Measurements from ENCODE around the gene TAF3. TPM values are rescaled to one million over a fixed set of nuclear protein-coding genes. Genes with fewer than 3 reads are reported as not detected.

Gene TAF3
- total RNA-seq, 1 experiment from 2014 or later, result 14.5 TPM

DNA sequence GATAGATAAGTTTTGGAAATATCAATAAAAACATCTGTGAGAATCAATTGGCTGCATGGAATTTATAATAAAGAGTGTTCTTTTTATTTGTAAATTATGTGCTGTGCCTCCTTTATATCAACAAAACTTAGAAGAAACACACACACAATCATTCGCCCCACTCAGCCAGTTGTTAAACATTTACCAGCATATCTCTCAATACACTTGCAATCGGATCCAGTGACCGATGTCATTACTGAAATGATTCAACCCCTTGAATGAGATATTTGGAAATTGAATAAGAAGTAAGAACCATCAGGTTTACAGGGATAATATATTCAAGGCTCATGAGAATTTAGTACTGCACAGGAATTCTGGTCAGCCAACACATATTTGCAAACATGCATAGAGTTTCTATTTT lies 35.6 kb downstream of the TAF3 start:
- no TSS peak for BruUV-seq (replicated peaks)

DNA sequence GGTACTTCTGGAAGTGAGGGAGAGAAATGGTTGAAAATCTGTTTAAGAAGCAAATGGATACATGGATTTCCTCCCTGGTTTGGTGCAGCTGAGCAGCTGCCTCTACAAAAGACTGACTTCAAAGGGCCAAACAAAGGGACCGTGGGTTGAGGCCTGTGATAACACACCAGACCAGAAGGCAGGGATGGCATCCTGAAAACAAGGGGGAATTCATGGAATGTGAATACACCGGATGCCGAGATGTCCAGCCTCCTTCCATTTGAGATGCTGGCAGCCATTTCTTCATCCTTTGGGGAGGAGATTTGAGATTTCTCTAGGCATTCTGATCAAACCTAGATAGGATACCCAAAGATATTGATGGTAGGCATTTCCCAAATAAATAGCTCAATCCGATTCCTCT lies 36.9 kb downstream of the TAF3 start:
- Mint-ChIP-seq H3K4me1 (ENCODE audit: low read depth, unreplicated experiment) (peaks cover 69% of the 10 kb centered on the region), H3K27ac (ENCODE audit: unreplicated experiment) (peak overlapping the region; percentile 87), H3K9me3 (ENCODE audit: low read depth, unreplicated experiment) (no peaks in the 10 kb centered on the region), H3K36me3 (ENCODE audit: insufficient read depth, unreplicated experiment) (peaks cover 12% of the 10 kb centered on the region), H3K4me3 (ENCODE audit: low read depth, unreplicated experiment) (no peak overlapping the region), H3K27me3 (ENCODE audit: unreplicated experiment) (no peaks in the 10 kb centered on the region)
- DNase-seq, result no peak
- no TSS peak for BruUV-seq (replicated peaks)
- CTCF ChIA-PET, result no interaction called here
- TF ChIP-seq CTCF (IDR thresholded peaks at IDR 0.05; ENCODE audit: unreplicated experiment), result no peak
- intact Hi-C loops (cut with micrococcal nuclease; ENCODE audit: unreplicated experiment), result loop anchor here (10.0 kb wide), 1 partner anchor 330 kb away; no protein-coding TSS in a partner anchor

More for the DNA sequence above, 35.6 kb downstream of the TAF3 start:
- no peaks in the 10 kb centered on the region for H3K9me3 Mint-ChIP-seq (ENCODE audit: low read depth, unreplicated experiment)
- H3K27ac Mint-ChIP-seq (ENCODE audit: unreplicated experiment), result peak overlapping the region; percentile 87
- H3K36me3 Mint-ChIP-seq (ENCODE audit: insufficient read depth, unreplicated experiment), result peaks cover 12% of the 10 kb centered on the region
- intact Hi-C loops (cut with micrococcal nuclease; ENCODE audit: unreplicated experiment), result loop anchor here (10.0 kb wide), 1 partner anchor 329 kb away; no protein-coding TSS in a partner anchor
- H3K27me3 Mint-ChIP-seq (ENCODE audit: unreplicated experiment), result no peaks in the 10 kb centered on the region
- peaks cover 69% of the 10 kb centered on the region for H3K4me1 Mint-ChIP-seq (ENCODE audit: low read depth, unreplicated experiment)
- no peak for TF ChIP-seq CTCF (IDR thresholded peaks at IDR 0.05; ENCODE audit: unreplicated experiment)
- CTCF ChIA-PET, result interaction anchor here (0.6 kb wide), 1 partner anchor 383 kb away, joined by 4 read pairs; no protein-coding TSS in a partner anchor
- H3K4me3 Mint-ChIP-seq (ENCODE audit: low read depth, unreplicated experiment), result peak overlapping the region; percentile 29
- DNase-seq, result peak; percentile 29

DNA sequence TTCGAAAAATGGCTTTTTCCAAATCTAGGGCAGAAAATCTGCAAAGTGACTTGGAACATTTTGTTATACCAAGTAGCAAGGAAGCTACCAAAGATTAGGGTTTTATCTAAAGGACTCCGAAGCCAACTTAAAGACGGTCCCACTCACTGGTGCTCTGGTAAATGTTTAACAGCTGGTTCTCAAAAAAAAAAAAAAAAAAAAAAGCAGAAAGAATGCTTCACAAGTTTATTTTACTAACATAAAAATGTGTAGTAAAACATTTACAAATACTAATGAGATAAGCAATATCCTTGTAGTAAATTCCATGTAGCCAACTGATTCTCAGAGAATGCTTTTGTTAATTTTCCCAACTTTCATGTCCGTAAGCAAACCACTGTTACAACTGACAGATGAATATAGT lies 38.4 kb downstream of the TAF3 start:
- BruUV-seq (replicated peaks), result no TSS peak
- DNase-seq, result no peak
- peak overlapping the region; percentile 51 for H3K4me3 Mint-ChIP-seq (ENCODE audit: low read depth, unreplicated experiment)
- H3K27me3 Mint-ChIP-seq (ENCODE audit: unreplicated experiment), result no peaks in the 10 kb centered on the region
- no peak for TF ChIP-seq CTCF (IDR thresholded peaks at IDR 0.05; ENCODE audit: unreplicated experiment)
- peaks cover 62% of the 10 kb centered on the region for H3K4me1 Mint-ChIP-seq (ENCODE audit: low read depth, unreplicated experiment)
- H3K36me3 Mint-ChIP-seq (ENCODE audit: insufficient read depth, unreplicated experiment), result peaks cover 12% of the 10 kb centered on the region
- H3K9me3 Mint-ChIP-seq (ENCODE audit: low read depth, unreplicated experiment), result peaks cover 3% of the 10 kb centered on the region
- intact Hi-C loops (cut with micrococcal nuclease; ENCODE audit: unreplicated experiment), result loop anchor here (10.0 kb wide), 1 partner anchor 332 kb away; no protein-coding TSS in a partner anchor
- peak overlapping the region; percentile 6 for H3K27ac Mint-ChIP-seq (ENCODE audit: unreplicated experiment)
- CTCF ChIA-PET, result interaction anchor here (0.6 to 1.4 kb wide), 9 partner anchors 12 to 1594 kb away, joined by 3 to 9 read pairs (median 3); partner anchors contain the start of gene TAF3

DNA sequence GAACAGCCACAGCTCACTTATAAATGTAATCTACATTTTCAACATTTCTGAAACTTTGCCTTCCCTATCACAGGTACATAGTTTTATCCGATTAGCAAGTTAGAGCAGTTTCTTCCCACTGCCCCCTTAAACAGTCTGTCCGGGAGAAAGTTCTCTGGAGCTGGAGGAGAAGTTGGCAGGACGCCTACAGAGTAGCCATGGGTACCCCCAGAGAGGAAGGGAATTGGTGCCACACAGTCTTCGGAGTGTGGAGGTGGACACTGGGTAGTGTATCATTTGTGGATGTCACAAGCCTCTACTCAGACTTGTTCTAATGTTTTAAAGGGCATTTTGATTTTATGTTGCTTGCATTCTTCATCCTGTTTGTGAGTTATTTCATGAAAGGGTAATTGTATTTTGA lies 39.0 kb downstream of the TAF3 start:
- Mint-ChIP-seq H3K4me1 (ENCODE audit: low read depth, unreplicated experiment) (peaks cover 58% of the 10 kb centered on the region), H3K4me3 (ENCODE audit: low read depth, unreplicated experiment) (peak overlapping the region; percentile 51), H3K27ac (ENCODE audit: unreplicated experiment) (peak overlapping the region; percentile 6), H3K27me3 (ENCODE audit: unreplicated experiment) (no peaks in the 10 kb centered on the region), H3K9me3 (ENCODE audit: low read depth, unreplicated experiment) (peaks cover 6% of the 10 kb centered on the region), H3K36me3 (ENCODE audit: insufficient read depth, unreplicated experiment) (peaks cover 12% of the 10 kb centered on the region)
- intact Hi-C loops (cut with micrococcal nuclease; ENCODE audit: unreplicated experiment), result loop anchor here (10.0 kb wide), 1 partner anchor 332 kb away; no protein-coding TSS in a partner anchor
- no peak for TF ChIP-seq CTCF (IDR thresholded peaks at IDR 0.05; ENCODE audit: unreplicated experiment)
- BruUV-seq (replicated peaks), result no TSS peak
- CTCF ChIA-PET, result interaction anchor here (0.6 to 1.4 kb wide), 4 partner anchors 13 to 1445 kb away, joined by 3 to 9 read pairs (median 3); partner anchors contain the start of gene TAF3
- DNase-seq, result peak; percentile 10

All from Calu3 (cell line).